T-cell (primary cell): Measurements from ENCODE around the gene NUDT5. TPM values are rescaled to one million over a fixed set of nuclear protein-coding genes. Genes with fewer than 3 reads are reported as not detected.

ENCODE experiments used
- ATAC-seq, 4 experiments: fragments of 200-7000 bp in 3 of 4; fragments of 150-1000 bp in 1 of 4; cut with Tn5 transposase; replicated peaks in 1 of 4; 1 replicate in 3 of 4; 2 replicates in 1 of 4; pipeline ENCODE4 v1.10.0; 2021; ENCODE audit warnings: moderate library complexity in 3 of 4, mild to moderate bottlenecking in 2 of 4, moderate number of reproducible peaks in 1 of 4
- CTCF ChIA-PET, 2 donors: fragments of 300-600 bp; sonication (Branson Sonifier 250); formaldehyde crosslinking; loops; one replicate each; lab custom pipeline; 2022; ENCODE audit warnings: antibody characterized with exemption in 2 of 2; lab: Charles Lee
- POLR2A ChIA-PET, 2 donors: fragments of 300-600 bp; sonication (Branson Sonifier 250); formaldehyde crosslinking; loops; one replicate each; lab custom pipeline; 2022; ENCODE audit warnings: antibody characterized with exemption in 2 of 2; lab: Charles Lee
- DNase-seq, 35 experiments: peaks; one replicate each; pipeline versions ENCODE4 v3.0.0 to v3.0.0-alpha.2; 2013 to 2023
- H3K27ac ChIP-seq: one replicate; pipeline ENCODE4 v1.5.1; 2013; ENCODE audit warnings: low read length
- H3K27me3 ChIP-seq, 2 experiments: replicated peaks in 1 of 2; 1 replicate in 1 of 2; 2 replicates in 1 of 2; pipeline versions ENCODE4 v1.6.1 to v1.7.0; 2013; ENCODE audit warnings: low read length in 1 of 2, mixed read lengths in 1 of 2; ENCODE audit not compliant: control insufficient read depth in 2 of 2, insufficient read depth in 2 of 2; ENCODE audit errors: extremely low read depth in 1 of 2
- H3K36me3 ChIP-seq, 2 donors: 1 replicate in 1 of 2; 2 replicates in 1 of 2; pipeline versions ENCODE4 v1.6.1 to v1.7.0; 2013; ENCODE audit warnings: low read length in 1 of 2; ENCODE audit not compliant: control insufficient read depth in 2 of 2, insufficient read depth in 1 of 2; ENCODE audit errors: extremely low read depth in 1 of 2
- H3K4me1 ChIP-seq, 2 experiments: 1 replicate in 1 of 2; 2 replicates in 1 of 2; pipeline versions ENCODE4 v1.6.1 to v1.7.0; 2013; ENCODE audit warnings: low read length in 2 of 2, mixed read lengths in 1 of 2; ENCODE audit not compliant: insufficient read depth in 2 of 2, control insufficient read depth in 1 of 2; ENCODE audit errors: extremely low read depth in 1 of 2
- H3K4me3 ChIP-seq, 2 donors: 1 replicate in 1 of 2; 2 replicates in 1 of 2; pipeline versions ENCODE4 v1.5.1 to v1.7.0; 2013; ENCODE audit warnings: mild to moderate bottlenecking in 2 of 2, low read length in 1 of 2, moderate library complexity in 1 of 2; ENCODE audit not compliant: control insufficient read depth in 1 of 2; ENCODE audit errors: extremely low read depth in 1 of 2
- H3K9me3 ChIP-seq: 2 replicates; pipeline ENCODE4 v1.7.0; 2013
- H3K27ac Mint-ChIP-seq, 2 donors: one replicate each; pipeline ENCODE4 v1.8.0; 2020 to 2021; ENCODE audit warnings: mild to moderate bottlenecking in 2 of 2, mixed read lengths in 2 of 2
- H3K27me3 Mint-ChIP-seq, 2 donors: one replicate each; pipeline ENCODE4 v1.8.0; 2021 to 2022; ENCODE audit warnings: mixed read lengths in 2 of 2
- H3K36me3 Mint-ChIP-seq: one replicate; pipeline ENCODE4 v1.8.0; 2021; ENCODE audit warnings: mixed read lengths
- H3K4me1 Mint-ChIP-seq, 3 donors: one replicate each; pipeline ENCODE4 v1.8.0; 2020 to 2022; ENCODE audit warnings: mixed read lengths in 3 of 3, mild to moderate bottlenecking in 1 of 3
- H3K4me3 Mint-ChIP-seq, 3 donors: one replicate each; pipeline ENCODE4 v1.8.0; 2020 to 2022; ENCODE audit warnings: mild to moderate bottlenecking in 3 of 3, mixed read lengths in 3 of 3, moderate library complexity in 3 of 3
- H3K9me3 Mint-ChIP-seq, 3 donors: one replicate each; pipeline ENCODE4 v1.8.0; 2020 to 2022; ENCODE audit warnings: mixed read lengths in 3 of 3
- WGBS: methylation state at CpG from one replicate; pipeline ENCODE4 v1.1.5; 2013; ENCODE audit warnings: missing lambda C conversion rate; ENCODE audit not compliant: insufficient coverage; 5-methylcytosine and 5-hydroxymethylcytosine counted together
- total RNA-seq, 35 experiments: library from RNA in 6 of 35; stranded (reverse) in 6 of 35; fragments of 120-200 nt in 1 of 35; gene quantifications; one replicate each; pipeline versions ENCODE4 v1.2.1 to v1.2.4 and lab custom pipeline; 2013 to 2026

The NUDT5 gene
- total RNA-seq, 5 donors from 2014 or later (not counting 1 experiment from before 2014, with no cell fraction given), result 32.1 to 54.0 (median 50.3) TPM

DNA sequence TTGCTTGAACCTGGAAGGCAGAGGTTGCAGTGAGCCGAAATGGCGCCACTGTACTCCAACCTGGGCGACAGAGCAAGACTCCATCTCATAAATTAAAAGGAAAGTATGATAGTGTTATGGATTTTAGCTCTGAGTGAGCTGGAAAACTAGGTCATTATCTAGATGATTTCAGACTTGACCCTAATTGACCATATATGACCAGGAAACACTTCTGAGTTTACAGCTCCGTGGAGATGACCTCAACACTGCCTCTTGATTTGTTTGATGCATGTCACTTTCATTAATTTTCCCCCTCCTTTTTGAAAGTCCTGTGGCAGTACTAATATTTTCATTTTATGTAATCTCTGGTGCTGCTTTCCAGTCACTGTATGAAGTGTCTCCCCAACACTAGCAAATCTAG is 74.0 kb downstream of the NUDT5 start:
- Mint-ChIP-seq H3K27me3 (no peaks in the 10 kb centered on the region), H3K4me3 (no peak overlapping the region), H3K36me3 (peaks cover 34% of the 10 kb centered on the region), H3K4me1 (peaks cover 15 to 22% (median 15%) of the 10 kb centered on the region in 3 donors), H3K9me3 (no peaks in the 10 kb centered on the region), H3K27ac (peak overlapping the region in 1 of 2 donors; percentile 86)
- Histone ChIP-seq H3K4me1 (peaks cover 0 to 3% of the 10 kb centered on the region in 2 experiments), H3K27ac (no peak overlapping the region), H3K9me3 (no peaks in the 10 kb centered on the region), H3K4me3 (no peak overlapping the region), H3K36me3 (peaks cover 0 to 21% of the 10 kb centered on the region in 2 donors), H3K27me3 (no peaks in the 10 kb centered on the region)
- no peak for ATAC-seq
- DNase-seq, result no peak
- ChIA-PET CTCF (no interaction called here), POLR2A (interaction anchor here in 1 of 2 donors (0.6 kb wide), 1 partner anchor 161 kb away, joined by 3 read pairs; no protein-coding TSS in a partner anchor)
- no CpG with 5 or more reads among the region's 4 CpGs for WGBS

Other genes starting within 250 kb of the NUDT5 start
- 10 to 100 TPM; 25.4 to 29.1 (median 28.8) TPM for gene UPF2, start 153.1 kb downstream of the NUDT5 start, total RNA-seq
- gene DHTKD1, start 126.9 kb downstream of the NUDT5 start, total RNA-seq, result 10 to 100 TPM in 4 of 5 donors, 1 to 10 TPM in 1; 9.3 to 22.2 (median 14.2) TPM
- gene SEC61A2, start 66.2 kb downstream of the NUDT5 start, total RNA-seq, result 10 to 100 TPM; 11.1 to 20.0 (median 13.9) TPM
- gene CDC123, start 297 bp upstream of the NUDT5 start, total RNA-seq, result 10 to 100 TPM; 35.5 to 48.6 (median 43.7) TPM
- gene CAMK1D, start 153.7 kb upstream of the NUDT5 start, total RNA-seq, result 10 to 100 TPM; 16.8 to 31.3 (median 23.6) TPM